Left kidney (tissue), 8 donors: ENCODE measurements around the gene THAP7. TPM values are rescaled to one million over a fixed set of nuclear protein-coding genes. Genes with fewer than 3 reads are reported as not detected.
A peak's percentile ranks its signal among the peaks of the same experiment; 100 is the strongest.
"Not testable (repeated sequence)": the region's sequence is repeated elsewhere in the genome, so short reads cannot be mapped to it uniquely, and the experiment has no call there.

Experiments
- DNase-seq: peaks from one replicate; pipeline ENCODE4 v3.0.0-alpha.2; 2013
- long read RNA-seq, 8 donors: transcript quantifications; one replicate each; lab custom pipeline, GENCODE V29; 2026
- polyA plus RNA-seq: library from polyadenylated mRNA; unstranded; fragments of 120-200 nt; gene quantifications from one replicate; pipeline ENCODE4 v1.2.1, GENCODE V29; 2013; ENCODE audit not compliant: insufficient read length

THAP7 gene
- polyA plus RNA-seq, result 14.1 TPM
- long read RNA-seq, donor 1, transcript THAP7-204 (2 exons, 1,809 nt), result minor isoform, 5 of 25 reads
- long read RNA-seq, donor 1, transcript THAP7-208 (3 exons, 1,957 nt), result minor isoform, 7 of 25 reads
- long read RNA-seq, donor 1, transcript THAP7-202 (5 exons, 1,144 nt), result major isoform, 8 of 25 reads
- long read RNA-seq, donor 1, partial matches to known transcripts, result 0 of 25 reads
- long read RNA-seq, donor 1, other reads (novel, unspliced or antisense), result 0 of 25 reads
- long read RNA-seq, donor 2, transcript THAP7-202 (5 exons, 1,144 nt), result minor isoform, 5 of 18 reads
- long read RNA-seq, donor 2, transcript THAP7-208 (3 exons, 1,957 nt), result major isoform, 7 of 18 reads
- long read RNA-seq, donor 2, partial matches to known transcripts, result 0 of 18 reads
- long read RNA-seq, donor 2, other reads (novel, unspliced or antisense), result 0 of 18 reads
- long read RNA-seq, donor 3, partial matches to known transcripts, result 0 of 11 reads
- long read RNA-seq, donor 3, other reads (novel, unspliced or antisense), result 0 of 11 reads
- long read RNA-seq, donor 4, partial matches to known transcripts, result 0 of 2 reads
- long read RNA-seq, donor 4, other reads (novel, unspliced or antisense), result 0 of 2 reads
- long read RNA-seq, donor 5, transcript THAP7-201 (4 exons, 1,213 nt), result minor isoform, 10 of 52 reads
- long read RNA-seq, donor 5, transcript THAP7-208 (3 exons, 1,957 nt), result minor isoform, 10 of 52 reads
- long read RNA-seq, donor 5, transcript THAP7-202 (5 exons, 1,144 nt), result major isoform, 12 of 52 reads
- long read RNA-seq, donor 5, transcript THAP7-204 (2 exons, 1,809 nt), result minor isoform, 8 of 52 reads
- long read RNA-seq, donor 5, partial matches to known transcripts, result 11 of 52 reads
- long read RNA-seq, donor 5, other reads (novel, unspliced or antisense), result 0 of 52 reads
- long read RNA-seq, donor 6, transcript THAP7-202 (5 exons, 1,144 nt), result major isoform, 8 of 19 reads
- long read RNA-seq, donor 6, transcript THAP7-204 (2 exons, 1,809 nt), result minor isoform, 5 of 19 reads
- long read RNA-seq, donor 6, partial matches to known transcripts, result 0 of 19 reads
- long read RNA-seq, donor 6, other reads (novel, unspliced or antisense), result 0 of 19 reads
- long read RNA-seq, donor 7, transcript THAP7-208 (3 exons, 1,957 nt), result minor isoform, 8 of 27 reads
- long read RNA-seq, donor 7, transcript THAP7-202 (5 exons, 1,144 nt), result minor isoform, 5 of 27 reads
- long read RNA-seq, donor 7, transcript THAP7-204 (2 exons, 1,809 nt), result major isoform, 9 of 27 reads
- long read RNA-seq, donor 7, partial matches to known transcripts, result 0 of 27 reads
- long read RNA-seq, donor 7, other reads (novel, unspliced or antisense), result 0 of 27 reads
- long read RNA-seq, donor 8, partial matches to known transcripts, result 0 of 9 reads
- long read RNA-seq, donor 8, other reads (novel, unspliced or antisense), result 0 of 9 reads

- peak; percentile 94 for DNase-seq
These were observed at the start of gene THAP7 for GRCh38 chr22:21001601-21002325. Gene THAP7, minus strand, starts transcription at chr22:21002118. Its CDS starts 207 bp downstream, at chr22:21001911.

- DNase-seq, result no peak
These were observed 49.4 kb upstream of the THAP7 start for GRCh38 chr22:21051145-21051830.

- not testable (repeated sequence) for DNase-seq
These were observed 47.0 kb upstream of the THAP7 start for GRCh38 chr22:21048965-21049364.

- DNase-seq, result not testable (repeated sequence)
These were observed 46.5 kb upstream of the THAP7 start for GRCh38 chr22:21048448-21048847.

- no peak for DNase-seq
These were observed 45.8 kb upstream of the THAP7 start for GRCh38 chr22:21047730-21048129.

- DNase-seq, result no peak
These were observed 45.2 kb upstream of the THAP7 start for GRCh38 chr22:21047035-21047661.

GRCh38 chr22:21045585-21046294 lies 43.8 kb upstream of the THAP7 start, which contains the start of gene LRRC74B:
Gene LRRC74B, plus strand, starts transcription at chr22:21045946. Its CDS starts 41 bp downstream, at chr22:21045987.
- DNase-seq, result peak; percentile 83

- no peak for DNase-seq
These were observed 43.1 kb upstream of the THAP7 start for GRCh38 chr22:21044931-21045584.

- no peak for DNase-seq
These were observed 42.1 kb upstream of the THAP7 start for GRCh38 chr22:21043860-21044535.

- DNase-seq, result no peak
These were observed 41.3 kb upstream of the THAP7 start for GRCh38 chr22:21042978-21043859.

GRCh38 chr22:21041937-21042336 lies 40.0 kb upstream of the THAP7 start:
- DNase-seq, result no peak

- not testable (repeated sequence) for DNase-seq
These were observed 37.2 kb upstream of the THAP7 start for GRCh38 chr22:21039158-21039557.

GRCh38 chr22:21038405-21038804 lies 36.5 kb upstream of the THAP7 start:
- DNase-seq, result no peak

GRCh38 chr22:21034989-21035388 lies 33.1 kb upstream of the THAP7 start:
- no peak for DNase-seq

GRCh38 chr22:21033895-21034294 lies 32.0 kb upstream of the THAP7 start:
- DNase-seq, result no peak

GRCh38 chr22:21032868-21033688 lies 31.2 kb upstream of the THAP7 start:
- no peak for DNase-seq
